DND-41 (cell line): ENCODE data around the gene CEP350.

ENCODE experiments used
- EZH2 ChIP-seq: IDR thresholded peaks from 3 replicates; pipeline ENCODE4 v1.6.1; 2012; ENCODE audit warnings: borderline replicate concordance, low read depth, mild to moderate bottlenecking, moderate library complexity, low read length, inconsistent platforms; ENCODE audit not compliant: severe bottlenecking
- TF ChIP-seq, protein P1 (sequence below): IDR thresholded peaks from 2 replicates; pipeline ENCODE4 v1.5.1; 2012; ENCODE audit warnings: borderline replicate concordance, low read length, moderate library complexity, mild to moderate bottlenecking; ENCODE audit not compliant: poor library complexity, severe bottlenecking; ENCODE audit errors: extremely low read depth

- TF ChIP-seq, protein P1, sequence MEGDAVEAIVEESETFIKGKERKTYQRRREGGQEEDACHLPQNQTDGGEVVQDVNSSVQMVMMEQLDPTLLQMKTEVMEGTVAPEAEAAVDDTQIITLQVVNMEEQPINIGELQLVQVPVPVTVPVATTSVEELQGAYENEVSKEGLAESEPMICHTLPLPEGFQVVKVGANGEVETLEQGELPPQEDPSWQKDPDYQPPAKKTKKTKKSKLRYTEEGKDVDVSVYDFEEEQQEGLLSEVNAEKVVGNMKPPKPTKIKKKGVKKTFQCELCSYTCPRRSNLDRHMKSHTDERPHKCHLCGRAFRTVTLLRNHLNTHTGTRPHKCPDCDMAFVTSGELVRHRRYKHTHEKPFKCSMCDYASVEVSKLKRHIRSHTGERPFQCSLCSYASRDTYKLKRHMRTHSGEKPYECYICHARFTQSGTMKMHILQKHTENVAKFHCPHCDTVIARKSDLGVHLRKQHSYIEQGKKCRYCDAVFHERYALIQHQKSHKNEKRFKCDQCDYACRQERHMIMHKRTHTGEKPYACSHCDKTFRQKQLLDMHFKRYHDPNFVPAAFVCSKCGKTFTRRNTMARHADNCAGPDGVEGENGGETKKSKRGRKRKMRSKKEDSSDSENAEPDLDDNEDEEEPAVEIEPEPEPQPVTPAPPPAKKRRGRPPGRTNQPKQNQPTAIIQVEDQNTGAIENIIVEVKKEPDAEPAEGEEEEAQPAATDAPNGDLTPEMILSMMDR, result no peak
- no peak for TF ChIP-seq EZH2
Observed at GRCh38 chr1:180137776-180138175, 183.2 kb downstream of the CEP350 start.
